ENCODE results near the gene KRT77.

DNA sequence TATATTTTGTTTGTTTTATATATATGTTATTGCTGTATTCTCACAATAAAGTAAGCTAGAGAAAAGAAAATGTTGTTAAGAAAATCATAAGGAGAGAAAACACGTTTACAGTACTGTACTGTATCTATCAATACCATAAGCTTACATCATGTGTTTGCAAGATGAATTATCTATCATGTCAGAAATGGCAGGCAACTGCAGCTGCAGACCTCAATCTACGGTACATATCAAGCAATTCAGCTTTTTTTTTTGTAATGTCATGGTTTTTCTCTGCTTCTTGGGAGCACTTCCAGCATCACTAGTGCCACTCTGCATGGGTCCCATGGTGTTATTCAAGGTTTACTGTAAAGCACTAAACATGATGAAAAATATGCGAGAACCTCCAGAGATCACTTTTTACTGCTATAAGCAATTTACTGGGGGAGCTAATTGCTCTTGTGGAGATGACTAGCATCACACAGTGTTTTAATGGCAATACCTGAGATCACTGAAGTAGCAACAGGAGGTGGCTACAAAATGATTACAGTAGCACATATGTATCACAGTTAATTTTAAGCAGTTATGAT is 42.3 kb downstream of the KRT77 start:
- TF ChIP-seq, protein P1, sequence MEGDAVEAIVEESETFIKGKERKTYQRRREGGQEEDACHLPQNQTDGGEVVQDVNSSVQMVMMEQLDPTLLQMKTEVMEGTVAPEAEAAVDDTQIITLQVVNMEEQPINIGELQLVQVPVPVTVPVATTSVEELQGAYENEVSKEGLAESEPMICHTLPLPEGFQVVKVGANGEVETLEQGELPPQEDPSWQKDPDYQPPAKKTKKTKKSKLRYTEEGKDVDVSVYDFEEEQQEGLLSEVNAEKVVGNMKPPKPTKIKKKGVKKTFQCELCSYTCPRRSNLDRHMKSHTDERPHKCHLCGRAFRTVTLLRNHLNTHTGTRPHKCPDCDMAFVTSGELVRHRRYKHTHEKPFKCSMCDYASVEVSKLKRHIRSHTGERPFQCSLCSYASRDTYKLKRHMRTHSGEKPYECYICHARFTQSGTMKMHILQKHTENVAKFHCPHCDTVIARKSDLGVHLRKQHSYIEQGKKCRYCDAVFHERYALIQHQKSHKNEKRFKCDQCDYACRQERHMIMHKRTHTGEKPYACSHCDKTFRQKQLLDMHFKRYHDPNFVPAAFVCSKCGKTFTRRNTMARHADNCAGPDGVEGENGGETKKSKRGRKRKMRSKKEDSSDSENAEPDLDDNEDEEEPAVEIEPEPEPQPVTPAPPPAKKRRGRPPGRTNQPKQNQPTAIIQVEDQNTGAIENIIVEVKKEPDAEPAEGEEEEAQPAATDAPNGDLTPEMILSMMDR (IDR thresholded peaks at IDR 0.05), result no peak
- TF ChIP-seq POLR2AphosphoS5 (IDR thresholded peaks at IDR 0.05), result no peak

All from sigmoid colon (tissue), 4 donors.